ENCODE data around the gene FAM72D.
"Not testable (repeated sequence)": the region's sequence is repeated elsewhere in the genome, so short reads cannot be mapped to it uniquely, and the experiment has no call there.

Gene FAM72D

DNA sequence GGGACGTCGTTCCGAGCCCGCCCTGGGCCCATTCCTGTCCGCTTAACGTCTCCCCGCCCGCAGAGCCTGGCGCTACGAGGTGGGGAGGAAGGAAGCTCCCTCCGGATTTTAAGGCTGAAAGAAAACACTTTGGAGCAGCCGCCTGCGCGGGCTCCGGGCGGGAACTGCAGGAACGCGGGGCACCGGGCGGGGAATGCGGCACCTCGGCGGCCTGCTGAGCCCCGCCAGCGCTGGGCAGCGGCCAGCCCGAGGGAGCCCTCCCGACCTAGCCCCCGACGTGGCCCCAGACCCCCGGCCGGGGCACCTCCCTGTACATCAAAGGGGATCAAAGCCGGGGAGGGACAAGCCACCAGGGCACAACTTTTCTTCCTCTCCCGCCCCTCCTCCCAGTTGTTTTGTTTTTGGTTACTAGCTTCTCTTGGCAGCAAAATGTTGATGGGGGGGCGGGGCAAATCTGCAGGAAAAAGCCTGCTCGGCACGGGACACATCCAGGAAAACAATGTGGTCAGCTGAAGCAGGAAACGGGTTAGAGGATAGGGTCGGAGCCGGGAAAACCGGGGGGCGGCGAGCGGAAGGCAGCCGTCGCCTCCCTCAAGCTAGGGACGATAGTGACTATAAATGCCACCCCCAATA is 2.1 kb upstream of the FAM72D start:
- H3K9me3 ChIP-seq (ENCODE audit: control insufficient read depth, insufficient read depth, low read length); H3K27me3 ChIP-seq (ENCODE audit: control insufficient read depth, insufficient read depth, low read length); DNase-seq (ENCODE audit: low read depth, low spot score); H3K36me3 ChIP-seq (ENCODE audit: control insufficient read depth, insufficient read depth, low read length); H3K4me1 ChIP-seq (ENCODE audit: control insufficient read depth, insufficient read depth, low read length); H3K27ac ChIP-seq (ENCODE audit: low read length): not testable (repeated sequence)
- peak overlapping the region; percentile 21; the same call in 1 of the 2 replicates for H3K4me3 ChIP-seq (ENCODE audit: low read length)
- WGBS (ENCODE audit: insufficient coverage, insufficient read length), result no CpG with 5 or more reads among the region's 47 CpGs

DNA sequence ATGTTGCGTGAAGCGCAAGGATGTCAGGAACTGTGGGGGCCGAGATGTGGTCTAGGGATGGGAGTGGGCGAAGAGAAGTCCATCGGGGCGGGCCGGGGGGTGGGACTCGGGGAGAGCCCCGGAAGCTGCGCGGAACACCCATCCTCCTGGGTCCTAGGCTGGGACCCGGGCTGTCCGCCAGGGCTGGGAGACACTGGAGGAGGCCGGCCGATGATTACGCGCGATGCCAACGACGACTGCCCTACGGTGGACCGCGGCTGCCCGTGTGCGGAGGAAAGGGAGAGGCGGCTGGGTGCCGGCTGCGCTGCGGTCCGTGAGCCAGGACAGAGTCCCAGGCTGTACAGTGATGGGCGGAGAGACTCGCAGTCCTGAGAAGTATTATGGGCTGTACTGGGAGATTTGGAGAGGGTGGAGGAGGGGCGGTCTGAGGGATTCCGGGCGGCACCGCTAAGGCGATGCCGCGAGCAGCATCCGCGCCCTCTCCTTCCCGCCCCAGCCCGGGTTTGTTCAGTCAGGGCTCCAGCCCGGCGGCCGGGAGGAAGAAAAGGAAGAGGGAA is 1.0 kb upstream of the FAM72D start:
- H3K9me3 ChIP-seq (ENCODE audit: control insufficient read depth, insufficient read depth, low read length); H3K27me3 ChIP-seq (ENCODE audit: control insufficient read depth, insufficient read depth, low read length); DNase-seq (ENCODE audit: low read depth, low spot score); H3K4me1 ChIP-seq (ENCODE audit: control insufficient read depth, insufficient read depth, low read length); H3K27ac ChIP-seq (ENCODE audit: low read length); H3K36me3 ChIP-seq (ENCODE audit: control insufficient read depth, insufficient read depth, low read length): not testable (repeated sequence)
- WGBS (ENCODE audit: insufficient coverage, insufficient read length), result no CpG with 5 or more reads among the region's 46 CpGs
- peak overlapping the region; percentile 51; the same call in 1 of the 2 replicates for H3K4me3 ChIP-seq (ENCODE audit: low read length)

- H3K4me3 ChIP-seq (ENCODE audit: low read length); H3K27me3 ChIP-seq (ENCODE audit: control insufficient read depth, insufficient read depth, low read length); DNase-seq (ENCODE audit: low read depth, low spot score); H3K4me1 ChIP-seq (ENCODE audit: control insufficient read depth, insufficient read depth, low read length); H3K36me3 ChIP-seq (ENCODE audit: control insufficient read depth, insufficient read depth, low read length); H3K9me3 ChIP-seq (ENCODE audit: control insufficient read depth, insufficient read depth, low read length); H3K27ac ChIP-seq (ENCODE audit: low read length): not testable (repeated sequence)
- no CpG with 5 or more reads among the region's 1 CpG for WGBS (ENCODE audit: insufficient coverage, insufficient read length)
These were observed 6.0 kb downstream of the FAM72D start for GRCh38 chr1:145101725-145102124.

DNA sequence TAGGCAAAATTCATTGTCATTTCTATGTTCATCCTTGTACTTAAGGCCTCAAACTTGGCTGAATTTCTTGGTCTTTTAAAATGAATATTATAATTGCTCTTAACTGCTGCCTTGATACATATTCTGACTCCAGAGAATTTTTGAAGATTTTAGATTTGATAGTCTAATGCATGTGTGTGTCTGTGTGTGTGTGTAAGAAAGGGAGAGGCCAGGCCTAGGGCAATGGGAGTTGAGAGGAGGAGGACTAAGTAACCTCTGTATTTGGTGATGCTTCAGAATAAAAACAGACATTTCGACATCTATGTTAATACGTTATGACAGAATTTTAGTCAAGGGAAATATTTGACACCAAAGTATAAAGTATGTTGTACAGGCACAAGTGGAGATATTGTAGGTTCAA is 7.5 kb downstream of the FAM72D start:
- not testable (repeated sequence) for H3K27me3 ChIP-seq (ENCODE audit: control insufficient read depth, insufficient read depth, low read length); H3K4me3 ChIP-seq (ENCODE audit: low read length); H3K36me3 ChIP-seq (ENCODE audit: control insufficient read depth, insufficient read depth, low read length); H3K4me1 ChIP-seq (ENCODE audit: control insufficient read depth, insufficient read depth, low read length); DNase-seq (ENCODE audit: low read depth, low spot score); H3K27ac ChIP-seq (ENCODE audit: low read length); H3K9me3 ChIP-seq (ENCODE audit: control insufficient read depth, insufficient read depth, low read length)
- WGBS (ENCODE audit: insufficient coverage, insufficient read length), result no CpG with 5 or more reads among the region's 2 CpGs

- not testable (repeated sequence) for H3K4me1 ChIP-seq (ENCODE audit: control insufficient read depth, insufficient read depth, low read length); H3K36me3 ChIP-seq (ENCODE audit: control insufficient read depth, insufficient read depth, low read length); DNase-seq (ENCODE audit: low read depth, low spot score); H3K27me3 ChIP-seq (ENCODE audit: control insufficient read depth, insufficient read depth, low read length); H3K9me3 ChIP-seq (ENCODE audit: control insufficient read depth, insufficient read depth, low read length); H3K4me3 ChIP-seq (ENCODE audit: low read length); H3K27ac ChIP-seq (ENCODE audit: low read length)
- no CpG with 5 or more reads among the region's 3 CpGs for WGBS (ENCODE audit: insufficient coverage, insufficient read length)
These were observed 15.9 kb downstream of the FAM72D start for GRCh38 chr1:145111674-145112073.

DNA sequence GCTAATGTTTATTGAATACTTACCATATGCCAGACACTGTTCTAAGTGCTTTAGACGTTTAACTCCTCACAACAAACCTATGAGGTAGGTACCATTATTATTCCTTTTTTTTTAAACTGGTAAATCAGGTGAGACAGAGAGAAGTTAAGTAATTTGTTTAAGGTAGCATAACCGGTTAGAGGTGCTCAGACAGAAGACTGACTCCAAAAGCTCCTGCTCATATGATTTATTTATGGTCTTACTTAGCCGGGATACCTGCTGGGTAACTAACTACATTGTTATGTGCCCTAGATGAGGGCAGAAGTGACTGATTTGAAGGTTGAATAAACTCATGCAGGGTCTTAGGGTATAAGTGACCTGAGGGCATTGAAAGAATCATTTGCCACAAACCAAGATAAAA is 16.9 kb downstream of the FAM72D start:
- H3K4me1 ChIP-seq (ENCODE audit: control insufficient read depth, insufficient read depth, low read length); H3K9me3 ChIP-seq (ENCODE audit: control insufficient read depth, insufficient read depth, low read length); H3K36me3 ChIP-seq (ENCODE audit: control insufficient read depth, insufficient read depth, low read length); H3K27ac ChIP-seq (ENCODE audit: low read length); H3K4me3 ChIP-seq (ENCODE audit: low read length); DNase-seq (ENCODE audit: low read depth, low spot score); H3K27me3 ChIP-seq (ENCODE audit: control insufficient read depth, insufficient read depth, low read length): not testable (repeated sequence)
- WGBS (ENCODE audit: insufficient coverage, insufficient read length), result no CpG with 5 or more reads among the region's 3 CpGs

GRCh38 chr1:145114560-145115057 is 18.8 kb downstream of the FAM72D start:
- H3K4me3 ChIP-seq (ENCODE audit: low read length); H3K36me3 ChIP-seq (ENCODE audit: control insufficient read depth, insufficient read depth, low read length); H3K27ac ChIP-seq (ENCODE audit: low read length); H3K4me1 ChIP-seq (ENCODE audit: control insufficient read depth, insufficient read depth, low read length); H3K9me3 ChIP-seq (ENCODE audit: control insufficient read depth, insufficient read depth, low read length); H3K27me3 ChIP-seq (ENCODE audit: control insufficient read depth, insufficient read depth, low read length); DNase-seq (ENCODE audit: low read depth, low spot score): not testable (repeated sequence)
- no CpG with 5 or more reads among the region's 1 CpG for WGBS (ENCODE audit: insufficient coverage, insufficient read length)

GRCh38 chr1:145115587-145116493 is 20.1 kb downstream of the FAM72D start:
- not testable (repeated sequence) for H3K27me3 ChIP-seq (ENCODE audit: control insufficient read depth, insufficient read depth, low read length); H3K27ac ChIP-seq (ENCODE audit: low read length); H3K4me1 ChIP-seq (ENCODE audit: control insufficient read depth, insufficient read depth, low read length); H3K9me3 ChIP-seq (ENCODE audit: control insufficient read depth, insufficient read depth, low read length); H3K36me3 ChIP-seq (ENCODE audit: control insufficient read depth, insufficient read depth, low read length); DNase-seq (ENCODE audit: low read depth, low spot score); H3K4me3 ChIP-seq (ENCODE audit: low read length)
- WGBS (ENCODE audit: insufficient coverage, insufficient read length), result no CpG with 5 or more reads among the region's 6 CpGs

GRCh38 chr1:145119842-145120241 is 24.1 kb downstream of the FAM72D start:
- not testable (repeated sequence) for DNase-seq (ENCODE audit: low read depth, low spot score); H3K36me3 ChIP-seq (ENCODE audit: control insufficient read depth, insufficient read depth, low read length); H3K4me3 ChIP-seq (ENCODE audit: low read length); H3K27ac ChIP-seq (ENCODE audit: low read length); H3K9me3 ChIP-seq (ENCODE audit: control insufficient read depth, insufficient read depth, low read length); H3K4me1 ChIP-seq (ENCODE audit: control insufficient read depth, insufficient read depth, low read length); H3K27me3 ChIP-seq (ENCODE audit: control insufficient read depth, insufficient read depth, low read length)
- no CpG with 5 or more reads among the region's 3 CpGs for WGBS (ENCODE audit: insufficient coverage, insufficient read length)

DNA sequence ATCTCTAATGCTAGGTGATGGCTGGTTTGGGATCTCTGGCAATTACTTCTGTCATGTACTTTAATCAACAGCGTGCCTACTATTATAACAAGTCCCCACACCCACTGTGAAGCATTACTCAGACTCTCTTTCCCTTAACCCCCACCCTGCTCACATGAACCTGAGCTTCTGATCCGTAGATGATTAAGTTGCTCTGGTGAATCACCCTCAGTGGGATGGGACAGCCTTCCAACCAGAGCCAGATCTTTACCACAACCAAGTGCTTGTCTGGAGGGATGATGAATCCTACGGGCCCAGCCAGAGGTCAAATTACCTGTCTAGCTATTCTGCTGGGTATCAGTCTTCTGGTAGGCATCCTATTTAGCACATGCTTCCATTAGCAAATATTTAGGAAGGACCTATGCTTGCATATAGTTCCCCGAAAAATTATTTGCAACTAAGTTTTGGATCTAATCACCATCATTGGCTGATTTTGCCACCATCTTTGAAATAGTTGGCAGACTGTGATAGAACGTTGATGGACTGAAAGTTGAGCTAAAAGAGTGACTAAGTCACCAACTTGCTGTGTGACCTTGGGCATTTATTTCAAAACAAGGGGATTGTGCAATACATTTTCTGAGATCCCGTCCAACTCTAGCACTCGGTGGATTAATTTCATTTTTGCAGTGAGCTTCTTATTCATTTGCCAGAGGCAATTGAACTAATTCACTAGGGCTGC is 26.7 kb downstream of the FAM72D start:
- not testable (repeated sequence) for DNase-seq (ENCODE audit: low read depth, low spot score); H3K4me1 ChIP-seq (ENCODE audit: control insufficient read depth, insufficient read depth, low read length); H3K9me3 ChIP-seq (ENCODE audit: control insufficient read depth, insufficient read depth, low read length); H3K27me3 ChIP-seq (ENCODE audit: control insufficient read depth, insufficient read depth, low read length); H3K27ac ChIP-seq (ENCODE audit: low read length); H3K4me3 ChIP-seq (ENCODE audit: low read length); H3K36me3 ChIP-seq (ENCODE audit: control insufficient read depth, insufficient read depth, low read length)
- WGBS (ENCODE audit: insufficient coverage, insufficient read length), result no CpG with 5 or more reads among the region's 7 CpGs
